ENCODE data around the gene ADH4. TPM values are rescaled to one million over a fixed set of nuclear protein-coding genes. Genes with fewer than 3 reads are reported as not detected.
"Not testable (repeated sequence)": the region's sequence is repeated elsewhere in the genome, so short reads cannot be mapped to it uniquely, and the experiment has no call there.

ADH4 gene
- total and polyA plus RNA-seq, 2 experiments from 2014 or later = not detected

GRCh38 chr4:99084595-99084994, 59.5 kb downstream of the ADH4 start:
- peaks cover 71% of the 10 kb centered on the region for H3K36me3 Mint-ChIP-seq (ENCODE audit: low read depth)
- H3K4me3 ChIP-seq = no peak overlapping the region
- peaks cover 7% of the 10 kb centered on the region for H4K20me1 ChIP-seq (replicated peaks; ENCODE audit: insufficient read depth)
- H3K27me3 ChIP-seq (ENCODE audit: insufficient read depth) = no peaks in the 10 kb centered on the region
- no peaks in the 10 kb centered on the region for H3F3A ChIP-seq (replicated peaks; ENCODE audit: low read depth)
- no peak for DNase-seq (ENCODE audit: low spot score)
- peaks cover 46% of the 10 kb centered on the region for H3K36me3 ChIP-seq (ENCODE audit: insufficient read depth)
- no peak overlapping the region for H3K4me2 ChIP-seq
- H3K4me1 ChIP-seq (ENCODE audit: insufficient read depth) = peaks cover 2% of the 10 kb centered on the region
- no peak overlapping the region; the same call in 1 of the 2 replicates for H3K27ac ChIP-seq (ENCODE audit: low read depth)
- no peak overlapping the region for H3K4me3 Mint-ChIP-seq
- H3K4me1 Mint-ChIP-seq = peaks cover 13% of the 10 kb centered on the region
- H3K9me2 ChIP-seq (ENCODE audit: insufficient read depth) = no peaks in the 10 kb centered on the region
- no peak overlapping the region; the same call in 1 of the 2 replicates for H3K27ac Mint-ChIP-seq
- H3K9me3 Mint-ChIP-seq = no peaks in the 10 kb centered on the region; the same call in 2 of the 3 replicates
- no peak overlapping the region for H2AFZ ChIP-seq
- H3K79me2 ChIP-seq (replicated peaks; ENCODE audit: insufficient read depth) = peaks cover 93% of the 10 kb centered on the region
- peaks cover 11% of the 10 kb centered on the region for H3K27me3 Mint-ChIP-seq (ENCODE audit: insufficient read depth, low read depth, poor library complexity)
- no peak for ATAC-seq
- no peak for TF ChIP-seq ZNF114 (CRISPR knock-in tag; IDR thresholded peaks at IDR 0.05)
- TF ChIP-seq STAT1 (IDR thresholded peaks at IDR 0.05; ENCODE audit: unreplicated experiment) = no peak
- TF ChIP-seq POLR2AphosphoS5 (IDR thresholded peaks at IDR 0.05; ENCODE audit: low read depth) = no peak
- TF ChIP-seq EZH2 (IDR thresholded peaks at IDR 0.05; ENCODE audit: low read depth, unreplicated experiment) = no peak
- no peak for TF ChIP-seq CTCF (conservative IDR thresholded peaks at IDR 0.05; ENCODE audit: low read depth in 2 of 2)
- TF ChIP-seq CREB1 (CRISPR knock-in tag; IDR thresholded peaks at IDR 0.05; ENCODE audit: low read depth) = no peak
- TF ChIP-seq EZH2phosphoT487 (IDR thresholded peaks at IDR 0.05; ENCODE audit: unreplicated experiment) = no peak

- ATAC-seq (no peak), DNase-seq (ENCODE audit: low spot score) (no peak)
- peaks cover 90% of the 10 kb centered on the region for H3K36me3 Mint-ChIP-seq (ENCODE audit: low read depth)
- peaks cover 4% of the 10 kb centered on the region for H3K27me3 Mint-ChIP-seq (ENCODE audit: insufficient read depth, low read depth, poor library complexity)
- Histone ChIP-seq H4K20me1 (replicated peaks; ENCODE audit: insufficient read depth) (peaks cover 11% of the 10 kb centered on the region), H3K4me1 (ENCODE audit: insufficient read depth) (no peaks in the 10 kb centered on the region), H2AFZ (no peak overlapping the region), H3K79me2 (replicated peaks; ENCODE audit: insufficient read depth) (peaks cover 89% of the 10 kb centered on the region), H3K27me3 (ENCODE audit: insufficient read depth) (no peaks in the 10 kb centered on the region), H3K4me3 (no peak overlapping the region), H3K27ac (ENCODE audit: low read depth) (no peak overlapping the region), H3K9me2 (ENCODE audit: insufficient read depth) (no peaks in the 10 kb centered on the region), H3K4me2 (no peak overlapping the region), H3K36me3 (ENCODE audit: insufficient read depth) (peaks cover 52% of the 10 kb centered on the region), H3F3A (replicated peaks; ENCODE audit: low read depth) (no peaks in the 10 kb centered on the region)
- no peak overlapping the region for H3K27ac Mint-ChIP-seq
- H3K4me3 Mint-ChIP-seq = no peak overlapping the region
- H3K9me3 Mint-ChIP-seq = no peaks in the 10 kb centered on the region
- H3K4me1 Mint-ChIP-seq = peaks cover 10% of the 10 kb centered on the region
- TF ChIP-seq POLR2AphosphoS5 (IDR thresholded peaks at IDR 0.05; ENCODE audit: low read depth) (no peak), ZNF331 (CRISPR knock-in tag; IDR thresholded peaks at IDR 0.05; ENCODE audit: low read depth) (no peak), JUNB (IDR thresholded peaks at IDR 0.05; ENCODE audit: unreplicated experiment) (no peak), EZH2 (IDR thresholded peaks at IDR 0.05; ENCODE audit: low read depth, unreplicated experiment) (no peak), STAT1 (IDR thresholded peaks at IDR 0.05; ENCODE audit: unreplicated experiment) (no peak)
- TF ChIP-seq, protein P1, sequence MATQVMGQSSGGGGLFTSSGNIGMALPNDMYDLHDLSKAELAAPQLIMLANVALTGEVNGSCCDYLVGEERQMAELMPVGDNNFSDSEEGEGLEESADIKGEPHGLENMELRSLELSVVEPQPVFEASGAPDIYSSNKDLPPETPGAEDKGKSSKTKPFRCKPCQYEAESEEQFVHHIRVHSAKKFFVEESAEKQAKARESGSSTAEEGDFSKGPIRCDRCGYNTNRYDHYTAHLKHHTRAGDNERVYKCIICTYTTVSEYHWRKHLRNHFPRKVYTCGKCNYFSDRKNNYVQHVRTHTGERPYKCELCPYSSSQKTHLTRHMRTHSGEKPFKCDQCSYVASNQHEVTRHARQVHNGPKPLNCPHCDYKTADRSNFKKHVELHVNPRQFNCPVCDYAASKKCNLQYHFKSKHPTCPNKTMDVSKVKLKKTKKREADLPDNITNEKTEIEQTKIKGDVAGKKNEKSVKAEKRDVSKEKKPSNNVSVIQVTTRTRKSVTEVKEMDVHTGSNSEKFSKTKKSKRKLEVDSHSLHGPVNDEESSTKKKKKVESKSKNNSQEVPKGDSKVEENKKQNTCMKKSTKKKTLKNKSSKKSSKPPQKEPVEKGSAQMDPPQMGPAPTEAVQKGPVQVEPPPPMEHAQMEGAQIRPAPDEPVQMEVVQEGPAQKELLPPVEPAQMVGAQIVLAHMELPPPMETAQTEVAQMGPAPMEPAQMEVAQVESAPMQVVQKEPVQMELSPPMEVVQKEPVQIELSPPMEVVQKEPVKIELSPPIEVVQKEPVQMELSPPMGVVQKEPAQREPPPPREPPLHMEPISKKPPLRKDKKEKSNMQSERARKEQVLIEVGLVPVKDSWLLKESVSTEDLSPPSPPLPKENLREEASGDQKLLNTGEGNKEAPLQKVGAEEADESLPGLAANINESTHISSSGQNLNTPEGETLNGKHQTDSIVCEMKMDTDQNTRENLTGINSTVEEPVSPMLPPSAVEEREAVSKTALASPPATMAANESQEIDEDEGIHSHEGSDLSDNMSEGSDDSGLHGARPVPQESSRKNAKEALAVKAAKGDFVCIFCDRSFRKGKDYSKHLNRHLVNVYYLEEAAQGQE (IDR thresholded peaks at IDR 0.05; ENCODE audit: unreplicated experiment) = no peak
Observed at GRCh38 chr4:99082192-99082591, 61.9 kb downstream of the ADH4 start.

DNA sequence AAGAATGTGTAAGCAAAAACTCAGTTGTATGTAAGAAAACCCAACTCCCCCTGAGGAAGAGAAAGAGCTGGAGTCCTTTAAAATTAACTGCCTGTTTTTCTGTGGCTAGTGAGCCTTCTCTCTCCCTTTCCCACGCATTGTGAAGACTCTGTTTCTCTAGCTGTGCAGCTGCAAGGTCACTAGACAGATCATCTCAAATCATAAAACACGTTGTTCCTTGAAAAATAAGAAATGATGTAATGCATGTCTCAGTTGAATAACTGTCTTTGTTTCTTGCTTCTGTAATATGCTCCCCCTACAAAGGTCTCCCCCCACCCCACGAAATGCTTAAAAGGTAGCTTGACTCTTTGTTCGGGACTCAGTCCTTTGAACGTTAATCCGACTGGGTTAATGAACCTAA, 63.2 kb downstream of the ADH4 start:
- peaks cover 76% of the 10 kb centered on the region for H3K79me2 ChIP-seq (replicated peaks; ENCODE audit: insufficient read depth)
- not testable (repeated sequence) for H2AFZ ChIP-seq; H3F3A ChIP-seq (replicated peaks; ENCODE audit: low read depth); H3K27ac Mint-ChIP-seq; H3K9me3 Mint-ChIP-seq; H3K27me3 Mint-ChIP-seq (ENCODE audit: insufficient read depth, low read depth, poor library complexity); H3K4me1 Mint-ChIP-seq; H3K27me3 ChIP-seq (ENCODE audit: insufficient read depth); ATAC-seq; H3K4me3 Mint-ChIP-seq; H3K4me2 ChIP-seq; DNase-seq (ENCODE audit: low spot score); H3K27ac ChIP-seq (ENCODE audit: low read depth); H3K4me1 ChIP-seq (ENCODE audit: insufficient read depth); H3K9me2 ChIP-seq (ENCODE audit: insufficient read depth); H3K4me3 ChIP-seq
- H3K36me3 ChIP-seq (ENCODE audit: insufficient read depth) = peaks cover 64% of the 10 kb centered on the region
- H4K20me1 ChIP-seq (replicated peaks; ENCODE audit: insufficient read depth) = peaks cover 11% of the 10 kb centered on the region
- peaks cover 93% of the 10 kb centered on the region for H3K36me3 Mint-ChIP-seq (ENCODE audit: low read depth)

All from GM23338 (cell line).